Left ventricle myocardium inferior (tissue), 1 donor: ENCODE data around the gene PLP2. TPM values are rescaled to one million over a fixed set of nuclear protein-coding genes. Genes with fewer than 3 reads are reported as not detected.
A peak's percentile ranks its signal among the peaks of the same experiment; 100 is the strongest.

Experiments
- DNase-seq: peaks from one replicate; pipeline ENCODE4 v3.0.0-alpha.2; 2020
- H3K27ac ChIP-seq: fragments of 200-600 bp; replicated peaks from 2 replicates; pipeline ENCODE4 v1.8.0; 2021
- H3K27me3 ChIP-seq: fragments of 200-600 bp; 2 replicates; pipeline ENCODE4 v1.8.0; 2021; ENCODE audit warnings: low read depth
- H3K36me3 ChIP-seq: fragments of 200-600 bp; 2 replicates; pipeline ENCODE4 v1.8.0; 2021
- H3K4me1 ChIP-seq: fragments of 200-600 bp; 2 replicates; pipeline ENCODE4 v1.8.0; 2021
- H3K4me3 ChIP-seq: fragments of 200-600 bp; 2 replicates; pipeline ENCODE4 v1.8.0; 2021; ENCODE audit warnings: mild to moderate bottlenecking, moderate library complexity
- H3K9me3 ChIP-seq: fragments of 200-600 bp; replicated peaks from 2 replicates; pipeline ENCODE4 v1.8.0; 2021
- intact Hi-C: fragments of 100-400 bp; cut with micrococcal nuclease; formaldehyde crosslinking; loops from one replicate; pipeline ENCODE4 v1.11.0; 2022
- total RNA-seq: library from RNA; stranded (reverse); fragmentation: NEBNext Ultra II Directional; extraction: Animal tissue kit (Norgen Biotek cat#: 25700); gene quantifications from one replicate; pipeline ENCODE4 v1.2.1, GENCODE V29; 2021
- TF ChIP-seq, protein P1 (sequence below): fragments of 200-600 bp; IDR thresholded peaks from 2 replicates; pipeline ENCODE4 v1.8.0; 2021; ENCODE audit warnings: antibody characterized with exemption, mild to moderate bottlenecking, borderline replicate concordance
- donor health status: DM: no; HTN: yes; CAD: no; lungs with severe emphysema.

PLP2 gene
- total RNA-seq, 1 donor from 2014 or later = 42.1 TPM

DNA sequence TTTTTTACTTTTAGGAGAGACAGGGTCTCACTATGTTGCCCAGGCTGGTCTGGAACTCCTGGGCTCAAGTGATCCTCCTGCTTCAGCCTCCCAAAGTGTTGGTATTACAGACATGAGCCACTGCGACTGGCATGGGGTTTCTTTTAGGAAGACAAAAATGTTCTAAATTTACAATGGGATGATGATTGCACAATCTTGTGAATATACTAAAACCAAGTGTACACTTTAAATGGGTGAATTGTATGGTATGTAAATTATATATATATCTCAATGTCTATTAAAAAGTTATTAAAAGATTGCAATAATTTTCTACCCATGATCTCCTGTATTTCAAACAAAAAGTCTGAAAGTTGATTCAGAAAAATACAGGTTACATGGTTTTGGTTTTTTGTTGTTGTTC is 18.2 kb upstream of the PLP2 start:
- no peaks in the 10 kb centered on the region for H3K36me3 ChIP-seq
- no peak for DNase-seq
- no peak overlapping the region for H3K27ac ChIP-seq
- H3K4me3 ChIP-seq = no peak overlapping the region
- intact Hi-C loops = no loop called here
- H3K4me1 ChIP-seq = no peaks in the 10 kb centered on the region
- no peaks in the 10 kb centered on the region for H3K27me3 ChIP-seq
- H3K9me3 ChIP-seq = no peaks in the 10 kb centered on the region
- TF ChIP-seq, protein P1, sequence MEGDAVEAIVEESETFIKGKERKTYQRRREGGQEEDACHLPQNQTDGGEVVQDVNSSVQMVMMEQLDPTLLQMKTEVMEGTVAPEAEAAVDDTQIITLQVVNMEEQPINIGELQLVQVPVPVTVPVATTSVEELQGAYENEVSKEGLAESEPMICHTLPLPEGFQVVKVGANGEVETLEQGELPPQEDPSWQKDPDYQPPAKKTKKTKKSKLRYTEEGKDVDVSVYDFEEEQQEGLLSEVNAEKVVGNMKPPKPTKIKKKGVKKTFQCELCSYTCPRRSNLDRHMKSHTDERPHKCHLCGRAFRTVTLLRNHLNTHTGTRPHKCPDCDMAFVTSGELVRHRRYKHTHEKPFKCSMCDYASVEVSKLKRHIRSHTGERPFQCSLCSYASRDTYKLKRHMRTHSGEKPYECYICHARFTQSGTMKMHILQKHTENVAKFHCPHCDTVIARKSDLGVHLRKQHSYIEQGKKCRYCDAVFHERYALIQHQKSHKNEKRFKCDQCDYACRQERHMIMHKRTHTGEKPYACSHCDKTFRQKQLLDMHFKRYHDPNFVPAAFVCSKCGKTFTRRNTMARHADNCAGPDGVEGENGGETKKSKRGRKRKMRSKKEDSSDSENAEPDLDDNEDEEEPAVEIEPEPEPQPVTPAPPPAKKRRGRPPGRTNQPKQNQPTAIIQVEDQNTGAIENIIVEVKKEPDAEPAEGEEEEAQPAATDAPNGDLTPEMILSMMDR = no peak

DNA sequence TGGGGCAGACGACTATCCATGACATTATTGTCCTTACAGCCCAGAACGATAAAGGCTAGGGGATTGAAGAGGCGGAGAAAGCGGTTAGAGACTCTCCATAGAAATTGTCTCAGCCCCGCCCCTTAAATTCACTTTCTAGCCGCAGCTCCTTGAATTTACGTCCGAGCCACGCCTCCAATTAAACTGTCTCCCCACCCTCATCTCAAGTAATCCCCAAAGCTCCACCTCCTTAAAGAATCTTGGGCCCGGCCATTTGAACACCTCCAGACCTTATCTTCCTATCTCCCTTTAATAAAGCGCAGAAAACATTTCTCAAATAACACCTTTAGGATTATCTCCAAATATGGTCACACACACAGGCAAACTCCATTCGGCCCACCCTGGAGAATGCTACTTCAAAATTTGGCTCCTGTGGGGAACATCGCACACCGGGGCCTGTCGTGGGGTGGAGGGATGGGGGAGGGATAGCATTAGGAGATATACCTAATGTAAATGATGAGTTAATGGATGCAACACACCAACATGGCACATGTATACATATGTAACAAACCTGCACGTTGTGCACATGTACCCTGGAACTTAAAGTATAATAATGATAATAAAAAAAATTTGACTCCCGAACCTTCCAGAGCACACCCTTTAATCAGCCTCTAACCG is 16.3 kb upstream of the PLP2 start:
- Histone ChIP-seq H3K4me3 (peak overlapping the region; percentile 71), H3K27ac (peak overlapping the region; percentile 96), H3K9me3 (no peaks in the 10 kb centered on the region), H3K27me3 (no peaks in the 10 kb centered on the region), H3K4me1 (no peaks in the 10 kb centered on the region), H3K36me3 (no peaks in the 10 kb centered on the region)
- no peak for DNase-seq
- TF ChIP-seq, protein P1 = no peak
- intact Hi-C loops = no loop called here

DNA sequence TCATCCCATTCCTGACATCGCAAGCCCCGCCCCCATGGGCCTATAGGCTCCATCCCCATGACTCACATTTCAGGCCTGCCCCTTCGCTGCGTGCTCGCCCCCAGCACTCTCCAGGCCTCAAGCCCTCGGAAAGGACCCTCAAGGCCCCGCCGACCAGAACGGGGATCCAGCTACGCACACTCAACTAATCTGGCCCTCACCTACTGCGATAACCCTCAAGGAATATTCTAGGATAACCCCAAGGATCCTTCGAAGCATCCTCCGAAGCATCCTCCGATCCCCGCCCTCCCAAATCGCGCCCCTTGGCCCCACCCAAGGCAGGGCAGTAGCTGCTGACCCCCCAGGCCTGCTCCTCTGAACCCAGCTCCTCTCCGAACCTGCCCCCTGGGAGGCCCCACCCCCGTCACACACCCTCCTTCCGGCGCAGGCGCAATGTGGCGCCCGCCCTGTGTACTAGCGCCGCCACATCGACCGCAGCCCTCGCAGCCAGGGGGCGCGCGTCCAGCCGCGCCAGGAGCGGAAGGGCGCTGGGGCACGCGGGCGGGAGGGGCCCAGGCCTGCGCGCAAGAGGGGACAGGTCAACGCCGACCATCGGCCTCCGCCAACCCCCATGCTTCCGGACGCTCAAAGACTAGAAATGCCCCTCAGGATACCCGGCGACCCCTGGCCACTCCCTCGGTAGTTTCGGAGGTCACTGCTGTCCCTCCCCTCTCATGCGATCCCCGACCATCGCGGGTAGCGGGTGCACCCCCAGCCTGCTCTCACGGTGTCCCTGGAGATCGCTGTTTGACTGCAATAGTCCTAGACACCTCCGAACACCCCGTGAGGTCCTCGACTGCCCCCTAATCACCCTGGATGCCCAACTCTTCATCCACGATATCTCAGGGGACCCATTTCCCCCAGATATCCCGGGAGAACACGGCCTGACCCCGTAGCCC is 15.5 kb upstream of the PLP2 start:
- TF ChIP-seq, protein P1 = peak; percentile 79
- Histone ChIP-seq H3K4me1 (no peaks in the 10 kb centered on the region), H3K4me3 (peak overlapping the region; percentile 71), H3K36me3 (no peaks in the 10 kb centered on the region), H3K9me3 (no peaks in the 10 kb centered on the region), H3K27ac (peak overlapping the region; percentile 96), H3K27me3 (no peaks in the 10 kb centered on the region)
- intact Hi-C loops = no loop called here
- DNase-seq = peak; percentile 91

DNA sequence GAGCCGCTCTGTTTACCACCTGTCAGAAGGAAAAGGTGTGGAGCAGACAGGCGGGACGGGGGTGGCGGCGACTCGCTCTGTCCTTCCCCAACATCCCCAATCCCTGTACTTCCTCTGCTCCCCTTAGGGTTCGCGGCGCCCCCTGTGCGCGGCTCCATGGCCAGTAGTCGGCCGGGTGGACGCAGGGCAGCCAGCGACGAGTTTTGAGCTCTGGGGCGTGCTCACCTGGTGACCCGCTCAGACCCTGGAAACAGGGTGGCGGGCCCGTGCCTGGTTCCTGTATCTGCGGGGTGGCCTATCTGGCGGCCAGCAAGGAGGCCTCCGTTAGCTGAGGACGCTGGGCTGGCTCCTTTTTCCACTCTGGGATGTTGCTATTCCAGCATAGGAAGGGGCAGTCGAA is 14.5 kb upstream of the PLP2 start:
- no peaks in the 10 kb centered on the region for H3K9me3 ChIP-seq
- intact Hi-C loops = no loop called here
- TF ChIP-seq, protein P1 = no peak
- DNase-seq = no peak
- no peak overlapping the region for H3K4me3 ChIP-seq
- H3K27me3 ChIP-seq = no peaks in the 10 kb centered on the region
- H3K27ac ChIP-seq = no peak overlapping the region
- no peaks in the 10 kb centered on the region for H3K36me3 ChIP-seq
- no peaks in the 10 kb centered on the region for H3K4me1 ChIP-seq

DNA sequence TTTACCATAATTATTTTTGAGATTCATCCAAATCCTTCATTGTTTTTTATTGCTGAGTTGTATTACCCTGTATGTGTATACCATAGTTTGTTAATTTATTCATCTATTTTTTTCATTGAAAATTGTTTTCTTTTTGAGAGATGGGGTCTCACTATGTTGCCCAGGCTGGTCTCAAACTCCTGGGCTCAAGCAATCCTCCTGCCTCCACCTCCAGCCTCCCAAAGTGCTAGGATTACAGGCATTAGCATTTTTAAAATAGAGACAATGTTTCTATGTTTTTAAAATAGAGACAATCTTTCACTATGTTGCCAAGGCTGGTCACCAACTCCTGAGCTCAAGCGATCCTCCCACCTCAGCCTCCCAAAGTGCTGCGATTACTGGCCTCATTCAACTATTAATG is 10.8 kb upstream of the PLP2 start:
- intact Hi-C loops = no loop called here
- Histone ChIP-seq H3K9me3 (no peaks in the 10 kb centered on the region), H3K27ac (no peak overlapping the region), H3K36me3 (no peaks in the 10 kb centered on the region), H3K27me3 (no peaks in the 10 kb centered on the region), H3K4me3 (no peak overlapping the region), H3K4me1 (peaks cover 10% of the 10 kb centered on the region)
- DNase-seq = no peak
- TF ChIP-seq, protein P1 = no peak
